Measurements from ENCODE around the gene CSNK2A1.
A peak's percentile ranks its signal among the peaks of the same experiment; 100 is the strongest.

The CSNK2A1 gene

GRCh38 chr20:427849-428657 lies 115.5 kb downstream of the CSNK2A1 start:
- no peak for DNase-seq

- DNase-seq = no peak
Observed at GRCh38 chr20:427401-427800, 116.2 kb downstream of the CSNK2A1 start.

- DNase-seq = peak; percentile 9
Observed at GRCh38 chr20:426566-426965, 117.0 kb downstream of the CSNK2A1 start.

Measured in MV-4-11 (cell line).